Progenitor cell of endocrine pancreas (in vitro differentiated cells): Measurements from ENCODE around the gene SLITRK3. TPM values are rescaled to one million over a fixed set of nuclear protein-coding genes. Genes with fewer than 3 reads are reported as not detected.

Experiments used
- DNase-seq: peaks from one replicate; pipeline ENCODE4 v3.0.0; 2021; ENCODE audit warnings: low spot score; ENCODE audit not compliant: unreplicated experiment
- H3K27ac Mint-ChIP-seq: 2 replicates; pipeline ENCODE4 v1.8.0; 2021; ENCODE audit warnings: mild to moderate bottlenecking, moderate library complexity, mixed read lengths
- H3K27me3 Mint-ChIP-seq: 2 replicates; pipeline ENCODE4 v1.8.0; 2021; ENCODE audit warnings: mixed read lengths
- H3K36me3 Mint-ChIP-seq: 2 replicates; pipeline ENCODE4 v1.8.0; 2022; ENCODE audit warnings: mixed read lengths; ENCODE audit not compliant: insufficient read depth
- H3K4me1 Mint-ChIP-seq: 2 replicates; pipeline ENCODE4 v1.8.0; 2021; ENCODE audit warnings: low read depth, mixed read lengths
- H3K4me3 Mint-ChIP-seq: 2 replicates; pipeline ENCODE4 v1.8.0; 2021; ENCODE audit warnings: low read depth, mild to moderate bottlenecking, moderate library complexity, mixed read lengths
- H3K9me3 Mint-ChIP-seq: 2 replicates; pipeline ENCODE4 v1.8.0; 2021; ENCODE audit warnings: low read depth, mixed read lengths
- total RNA-seq: library from RNA; stranded (reverse); gene quantifications from 2 replicates; pipeline ENCODE4 v1.2.1, GENCODE V29; 2021
- TF ChIP-seq, protein P1 (sequence below): fragments of 200-600 bp; sonication (generic); IDR thresholded peaks from one replicate; pipeline ENCODE4 v1.5.0; 2021; ENCODE audit warnings: antibody characterized with exemption, mild to moderate bottlenecking; ENCODE audit not compliant: unreplicated experiment

Gene SLITRK3
- total RNA-seq, 1 donor from 2014 or later = not detected

GRCh38 chr3:165217739-165218138, 21.6 kb upstream of the SLITRK3 start:
- Mint-ChIP-seq H3K27me3 (no peaks in the 10 kb centered on the region), H3K27ac (no peak overlapping the region), H3K4me3 (no peak overlapping the region), H3K4me1 (no peaks in the 10 kb centered on the region), H3K9me3 (no peaks in the 10 kb centered on the region), H3K36me3 (no peaks in the 10 kb centered on the region)
- TF ChIP-seq, protein P1, sequence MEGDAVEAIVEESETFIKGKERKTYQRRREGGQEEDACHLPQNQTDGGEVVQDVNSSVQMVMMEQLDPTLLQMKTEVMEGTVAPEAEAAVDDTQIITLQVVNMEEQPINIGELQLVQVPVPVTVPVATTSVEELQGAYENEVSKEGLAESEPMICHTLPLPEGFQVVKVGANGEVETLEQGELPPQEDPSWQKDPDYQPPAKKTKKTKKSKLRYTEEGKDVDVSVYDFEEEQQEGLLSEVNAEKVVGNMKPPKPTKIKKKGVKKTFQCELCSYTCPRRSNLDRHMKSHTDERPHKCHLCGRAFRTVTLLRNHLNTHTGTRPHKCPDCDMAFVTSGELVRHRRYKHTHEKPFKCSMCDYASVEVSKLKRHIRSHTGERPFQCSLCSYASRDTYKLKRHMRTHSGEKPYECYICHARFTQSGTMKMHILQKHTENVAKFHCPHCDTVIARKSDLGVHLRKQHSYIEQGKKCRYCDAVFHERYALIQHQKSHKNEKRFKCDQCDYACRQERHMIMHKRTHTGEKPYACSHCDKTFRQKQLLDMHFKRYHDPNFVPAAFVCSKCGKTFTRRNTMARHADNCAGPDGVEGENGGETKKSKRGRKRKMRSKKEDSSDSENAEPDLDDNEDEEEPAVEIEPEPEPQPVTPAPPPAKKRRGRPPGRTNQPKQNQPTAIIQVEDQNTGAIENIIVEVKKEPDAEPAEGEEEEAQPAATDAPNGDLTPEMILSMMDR = no peak
- no peak for DNase-seq

- Mint-ChIP-seq H3K4me3 (no peak overlapping the region), H3K4me1 (no peaks in the 10 kb centered on the region), H3K27ac (no peak overlapping the region), H3K27me3 (peaks cover 8% of the 10 kb centered on the region), H3K36me3 (no peaks in the 10 kb centered on the region), H3K9me3 (no peaks in the 10 kb centered on the region)
- DNase-seq = no peak
- TF ChIP-seq, protein P1 = no peak
Observed at GRCh38 chr3:165212580-165212979, 16.4 kb upstream of the SLITRK3 start.

- H3K4me1 Mint-ChIP-seq = no peaks in the 10 kb centered on the region
- peaks cover 17% of the 10 kb centered on the region for H3K27me3 Mint-ChIP-seq
- H3K9me3 Mint-ChIP-seq = no peaks in the 10 kb centered on the region
- no peaks in the 10 kb centered on the region for H3K36me3 Mint-ChIP-seq
- TF ChIP-seq, protein P1 = no peak
- no peak for DNase-seq
- no peak overlapping the region for H3K27ac Mint-ChIP-seq
- H3K4me3 Mint-ChIP-seq = no peak overlapping the region
Observed at GRCh38 chr3:165211721-165212120, 15.5 kb upstream of the SLITRK3 start.

- H3K9me3 Mint-ChIP-seq = no peaks in the 10 kb centered on the region
- H3K27ac Mint-ChIP-seq = no peak overlapping the region
- H3K36me3 Mint-ChIP-seq = no peaks in the 10 kb centered on the region
- peaks cover 18% of the 10 kb centered on the region for H3K27me3 Mint-ChIP-seq
- TF ChIP-seq, protein P1 = no peak
- DNase-seq = no peak
- H3K4me1 Mint-ChIP-seq = no peaks in the 10 kb centered on the region
- H3K4me3 Mint-ChIP-seq = no peak overlapping the region
Observed at GRCh38 chr3:165210727-165211126, 14.5 kb upstream of the SLITRK3 start.

DNA sequence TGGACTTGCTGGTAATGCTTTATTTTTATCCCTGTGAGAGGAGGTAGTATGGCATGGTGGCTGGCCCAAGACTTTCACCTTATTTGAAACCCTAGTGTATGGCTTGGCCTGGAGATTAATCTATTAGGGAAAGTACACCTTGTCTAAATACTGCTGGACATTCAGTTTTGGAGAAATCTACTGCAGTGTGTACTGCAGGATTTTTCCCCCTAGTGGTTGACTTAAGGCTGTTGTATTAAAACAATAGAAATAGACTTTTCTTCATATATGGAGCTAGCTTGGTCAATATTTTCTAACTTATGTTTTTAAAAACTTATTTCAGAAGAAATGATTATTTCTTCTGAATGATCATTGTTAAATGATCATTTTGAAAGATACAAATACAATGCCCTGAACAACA, 13.9 kb upstream of the SLITRK3 start:
- peaks cover 18% of the 10 kb centered on the region for H3K27me3 Mint-ChIP-seq
- no peaks in the 10 kb centered on the region for H3K9me3 Mint-ChIP-seq
- H3K4me1 Mint-ChIP-seq = no peaks in the 10 kb centered on the region
- TF ChIP-seq, protein P1 = peak; percentile 53
- H3K36me3 Mint-ChIP-seq = no peaks in the 10 kb centered on the region
- no peak overlapping the region for H3K27ac Mint-ChIP-seq
- H3K4me3 Mint-ChIP-seq = no peak overlapping the region
- DNase-seq = no peak
